Lung (tissue), 12 donors: ENCODE results near the gene KRTAP5-8. TPM values are rescaled to one million over a fixed set of nuclear protein-coding genes. Genes with fewer than 3 reads are reported as not detected.
A peak's percentile ranks its signal among the peaks of the same experiment; 100 is the strongest.

Source experiments
- ATAC-seq: fragments of 200-7000 bp; cut with Tn5 transposase; one replicate; pipeline ENCODE4 v1.9.1; 2020; ENCODE audit warnings: moderate number of reproducible peaks; ENCODE audit not compliant: insufficient read depth, low FRiP score
- DNase-seq, 3 donors: peaks; one replicate each; pipeline ENCODE4 v3.0.0-alpha.2; 2013 to 2017
- H3K27ac ChIP-seq, 2 donors: one replicate each; pipeline ENCODE4 v1.5.1; 2013; ENCODE audit warnings: mild to moderate bottlenecking in 2 of 2, moderate library complexity in 2 of 2, control low read depth in 1 of 2, inconsistent platforms in 1 of 2, low read depth in 1 of 2, low read length in 1 of 2
- H3K27me3 ChIP-seq, 3 donors: one replicate each; pipeline ENCODE4 v1.5.1; 2013; ENCODE audit warnings: low read length in 2 of 3; ENCODE audit not compliant: control insufficient read depth in 3 of 3, insufficient read depth in 3 of 3
- H3K36me3 ChIP-seq, 4 donors: one replicate each; pipeline ENCODE4 v1.5.1; 2013; ENCODE audit warnings: low read length in 4 of 4, mild to moderate bottlenecking in 1 of 4, moderate library complexity in 1 of 4; ENCODE audit not compliant: control insufficient read depth in 4 of 4, insufficient read depth in 4 of 4
- H3K4me1 ChIP-seq, 5 donors: one replicate each; pipeline ENCODE4 v1.5.1; 2013; ENCODE audit warnings: low read length in 5 of 5, mild to moderate bottlenecking in 2 of 5, moderate library complexity in 1 of 5; ENCODE audit not compliant: control insufficient read depth in 5 of 5, insufficient read depth in 5 of 5
- H3K4me3 ChIP-seq: one replicate; pipeline ENCODE4 v1.5.1; 2013; ENCODE audit warnings: mild to moderate bottlenecking, control low read depth, moderate library complexity
- H3K9ac ChIP-seq, 2 donors: one replicate each; pipeline ENCODE4 v1.5.1; 2013; ENCODE audit warnings: low read length in 2 of 2, control low read depth in 1 of 2; ENCODE audit not compliant: insufficient read depth in 1 of 2
- H3K9me3 ChIP-seq, 4 donors: one replicate each; pipeline ENCODE4 v1.5.1; 2013; ENCODE audit warnings: low read length in 3 of 4, mild to moderate bottlenecking in 1 of 4, moderate library complexity in 1 of 4; ENCODE audit not compliant: control insufficient read depth in 4 of 4, insufficient read depth in 3 of 4
- CTCF ChIP-seq: IDR thresholded peaks from 2 replicates; pipeline ENCODE4 v1.5.1; 2012; ENCODE audit warnings: mild to moderate bottlenecking; ENCODE audit errors: control extremely low read depth, extremely low read depth
- WGBS, 2 donors: extraction: QIAGEN DNeasy Blood & Tissue Kit; methylation state at CpG; one replicate each; pipeline ENCODE4 v1.1.7; 2013; 5-methylcytosine and 5-hydroxymethylcytosine counted together
- polyA plus RNA-seq, 2 donors: library from polyadenylated mRNA; stranded (reverse); fragments of 200-250 nt; gene quantifications; one replicate each; pipeline ENCODE4 v1.2.1, GENCODE V29; 2013
- total RNA-seq, 2 donors: library from RNA; depleted of rRNA in 1 of 2; stranded (reverse); fragments of >200 nt in 1 of 2; gene quantifications; one replicate each; pipeline ENCODE4 v1.2.1, GENCODE V29; 2014 to 2021
- donor health status: control.
- donor health status: control.
- donor health status: Bipolar disorder and iron deficiency.
- donor health status: healthy.
- donor health status: DM: yes; HTN: yes; CAD: no.

Gene KRTAP5-8
- total and polyA plus RNA-seq, 4 donors: 0.03 to 0.34 (median 0.20) TPM; not detected in 1

DNA sequence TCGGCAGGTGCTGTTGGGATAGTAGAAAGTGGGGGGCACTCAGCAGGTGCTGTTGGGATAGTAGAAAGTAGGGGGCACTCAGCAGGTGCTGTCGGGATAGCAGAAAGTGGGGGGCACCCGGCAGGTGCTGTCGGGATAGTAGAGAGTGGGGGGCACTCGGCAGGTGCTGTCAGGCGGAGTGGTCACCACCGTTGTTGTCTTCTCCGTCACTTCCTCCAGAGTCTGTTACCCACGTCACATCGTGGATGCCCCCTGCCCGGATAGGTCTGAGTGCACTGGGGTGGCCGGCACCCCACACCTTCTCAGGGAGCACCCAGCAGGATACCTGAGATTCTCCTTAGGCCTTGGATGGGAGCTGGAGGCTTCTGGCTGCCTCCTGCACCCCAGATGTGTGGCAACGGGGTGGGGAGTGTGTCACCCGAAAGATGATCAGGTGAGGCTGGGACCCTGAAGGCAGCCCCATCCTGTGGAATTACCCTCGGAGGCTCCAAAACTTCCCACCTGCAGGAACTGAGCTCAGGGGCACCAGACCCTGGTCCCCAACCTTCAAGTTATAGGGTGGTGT lies 34.9 kb upstream of the KRTAP5-8 start:
- Histone ChIP-seq H3K27me3 (no peaks in the 10 kb centered on the region), H3K9me3 (peaks cover 0 to under 1% (median 0%) of the 10 kb centered on the region in 4 donors), H3K4me1 (peaks cover 0 to 21% (median 3%) of the 10 kb centered on the region in 5 donors), H3K36me3 (peaks cover 5 to 46% (median 13%) of the 10 kb centered on the region in 4 donors), H3K27ac (no peak overlapping the region), H3K9ac (no peak overlapping the region), H3K4me3 (no peak overlapping the region)
- no peak for TF ChIP-seq CTCF
- whole genome bisulfite sequencing, 2 donors: 95 to 96% methylated on average over 14 to 15 of the region's 15 CpGs
- ATAC-seq: no peak
- DNase-seq: no peak

GRCh38 chr11:71504531-71504930 lies 33.3 kb upstream of the KRTAP5-8 start:
- ATAC-seq (no peak), DNase-seq (peak in 2 of 3 donors; percentile 29 to 57)
- H3K9ac ChIP-seq: no peak overlapping the region
- WGBS, 2 donors: 50 to 65% methylated on average over 10 of the region's 10 CpGs
- peaks cover 0 to 21% (median 3%) of the 10 kb centered on the region in 5 donors for H3K4me1 ChIP-seq
- peaks cover 0 to 8% (median under 1%) of the 10 kb centered on the region in 4 donors for H3K9me3 ChIP-seq
- TF ChIP-seq CTCF: no peak
- peaks cover 0 to 33% (median 6%) of the 10 kb centered on the region in 4 donors for H3K36me3 ChIP-seq
- no peak overlapping the region for H3K4me3 ChIP-seq
- no peaks in the 10 kb centered on the region for H3K27me3 ChIP-seq
- H3K27ac ChIP-seq: peak overlapping the region in 1 of 2 donors; percentile 42

GRCh38 chr11:71505001-71505400 lies 32.8 kb upstream of the KRTAP5-8 start:
- Histone ChIP-seq H3K9ac (no peak overlapping the region), H3K27me3 (no peaks in the 10 kb centered on the region), H3K36me3 (peaks cover 0 to 31% (median 5%) of the 10 kb centered on the region in 4 donors), H3K4me3 (no peak overlapping the region), H3K27ac (no peak overlapping the region), H3K4me1 (peaks cover 0 to 21% (median 3%) of the 10 kb centered on the region in 5 donors), H3K9me3 (peaks cover 0 to 8% (median 1%) of the 10 kb centered on the region in 4 donors)
- DNase-seq: peak in 2 of 3 donors; percentile 41 to 61
- 64 to 72% methylated on average over 2 of the region's 2 CpGs for WGBS, 2 donors
- ATAC-seq: no peak
- TF ChIP-seq CTCF: no peak
